Uterus (tissue), 2 donors: ENCODE data around the gene TMEM273.

ENCODE experiments used
- CTCF ChIP-seq, 4 experiments: fragments of 200-600 bp in 2 of 4; fragments of 450-650 bp in 2 of 4; sonication (generic) in 2 of 4; IDR thresholded peaks; one replicate each; pipeline ENCODE4 v1.5.1; 2016 to 2019; ENCODE audit warnings: antibody characterized with exemption in 4 of 4, mild to moderate bottlenecking in 2 of 4, moderate library complexity in 1 of 4
- POLR2A ChIP-seq, 2 donors: fragments of 450-650 bp; IDR thresholded peaks; one replicate each; pipeline ENCODE4 v1.6.1; 2016; ENCODE audit warnings: antibody characterized with exemption in 2 of 2, mild to moderate bottlenecking in 1 of 2, moderate library complexity in 1 of 2

- TF ChIP-seq CTCF (IDR thresholded peaks at IDR 0.05): no peak
- TF ChIP-seq POLR2A (IDR thresholded peaks at IDR 0.05): no peak
These were observed 55.8 kb downstream of the TMEM273 start for GRCh38 chr10:49132362-49132737.
